B cell (primary cell): Measurements from ENCODE around the gene TSTD1.

Experiments
- CTCF ChIP-seq: fragments of 200-600 bp; IDR thresholded peaks from one replicate; pipeline ENCODE4 v1.8.0; 2022; ENCODE audit warnings: antibody characterized with exemption, mild to moderate bottlenecking
- EZH2 ChIP-seq: IDR thresholded peaks from 2 replicates; pipeline ENCODE4 v1.6.1; 2012; ENCODE audit warnings: borderline replicate concordance, low read depth, mild to moderate bottlenecking, moderate library complexity, low read length; ENCODE audit not compliant: insufficient read depth, poor library complexity, severe bottlenecking

DNA sequence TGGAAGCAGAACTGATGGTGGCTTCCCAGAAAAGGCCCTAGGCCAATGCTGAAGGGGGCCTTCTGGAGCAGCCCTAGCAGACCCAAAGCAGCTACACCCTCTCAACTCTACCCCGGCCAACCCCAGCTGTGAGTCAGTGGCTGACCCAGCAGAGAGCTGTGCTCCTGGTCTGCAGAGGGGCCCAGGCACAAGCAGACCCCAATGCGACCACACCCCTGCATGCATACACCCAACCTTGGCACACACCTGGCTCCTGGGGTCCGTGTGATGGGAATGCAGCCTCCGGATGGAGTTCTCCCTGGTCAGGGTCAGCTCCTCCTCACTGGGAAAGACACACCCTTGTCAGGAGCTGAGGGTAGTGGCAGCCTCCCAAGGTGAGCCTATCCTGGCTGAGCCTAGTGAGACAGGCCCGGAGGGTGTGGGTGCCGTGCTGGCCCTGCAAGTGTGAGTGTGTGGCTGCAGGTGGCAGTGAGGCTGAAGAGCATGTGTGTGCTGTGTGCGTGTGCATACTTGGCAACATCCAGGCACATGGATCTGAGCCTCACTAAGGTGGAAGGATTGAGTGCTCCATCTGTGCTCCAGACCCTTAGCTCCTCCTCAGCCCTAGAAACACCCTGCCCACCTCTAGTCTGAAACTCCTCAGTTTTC is 34.8 kb upstream of the TSTD1 start:
- no peak for TF ChIP-seq CTCF
- no peak for TF ChIP-seq EZH2
